ENCODE results near the gene LRP1B.

The LRP1B gene

GRCh38 chr2:140246058-140246457 is 1884.8 kb downstream of the LRP1B start:
- POLR2A ChIA-PET: no interaction called here
- no peak for TF ChIP-seq CTCF (IDR thresholded peaks at IDR 0.05; ENCODE audit: control extremely low read depth, extremely low read depth, low read depth, missing control alignments)
- DNase-seq (ENCODE audit: extremely low spot score): no peak
- CTCF ChIA-PET: no interaction called here

GRCh38 chr2:140242889-140243288 is 1887.9 kb downstream of the LRP1B start:
- TF ChIP-seq CTCF (IDR thresholded peaks at IDR 0.05; ENCODE audit: control extremely low read depth, extremely low read depth, low read depth, missing control alignments): no peak
- ChIA-PET POLR2A (no interaction called here), CTCF (no interaction called here)
- no peak for DNase-seq (ENCODE audit: extremely low spot score)

- CTCF ChIA-PET: no interaction called here
- no peak for DNase-seq (ENCODE audit: extremely low spot score)
- TF ChIP-seq CTCF (IDR thresholded peaks at IDR 0.05; ENCODE audit: control extremely low read depth, extremely low read depth, low read depth, missing control alignments): no peak
- POLR2A ChIA-PET: no interaction called here
Observed at GRCh38 chr2:140234116-140234515, 1896.7 kb downstream of the LRP1B start.

- TF ChIP-seq CTCF (IDR thresholded peaks at IDR 0.05; ENCODE audit: control extremely low read depth, extremely low read depth, low read depth, missing control alignments): no peak
- ChIA-PET CTCF (no interaction called here), POLR2A (no interaction called here)
- no peak for DNase-seq (ENCODE audit: extremely low spot score)
Observed at GRCh38 chr2:140210963-140211362, 1919.9 kb downstream of the LRP1B start.

- no peak for DNase-seq (ENCODE audit: extremely low spot score)
- ChIA-PET POLR2A (no interaction called here), CTCF (no interaction called here)
- no peak for TF ChIP-seq CTCF (IDR thresholded peaks at IDR 0.05; ENCODE audit: control extremely low read depth, extremely low read depth, low read depth, missing control alignments)
Observed at GRCh38 chr2:140205093-140205492, 1925.7 kb downstream of the LRP1B start.

GRCh38 chr2:140203347-140203746 is 1927.5 kb downstream of the LRP1B start:
- ChIA-PET CTCF (no interaction called here), POLR2A (no interaction called here)
- no peak for DNase-seq (ENCODE audit: extremely low spot score)
- TF ChIP-seq CTCF (IDR thresholded peaks at IDR 0.05; ENCODE audit: control extremely low read depth, extremely low read depth, low read depth, missing control alignments): no peak

GRCh38 chr2:140201572-140201971 is 1929.2 kb downstream of the LRP1B start:
- ChIA-PET POLR2A (no interaction called here), CTCF (no interaction called here)
- TF ChIP-seq CTCF (IDR thresholded peaks at IDR 0.05; ENCODE audit: control extremely low read depth, extremely low read depth, low read depth, missing control alignments): no peak
- DNase-seq (ENCODE audit: extremely low spot score): no peak

All from GM10248 (cell line).